Measurements from ENCODE around the gene LRCH1. TPM values are rescaled to one million over a fixed set of nuclear protein-coding genes. Genes with fewer than 3 reads are reported as not detected.
"Not testable (repeated sequence)": the region's sequence is repeated elsewhere in the genome, so short reads cannot be mapped to it uniquely, and the experiment has no call there.

LRCH1 gene, protein sequence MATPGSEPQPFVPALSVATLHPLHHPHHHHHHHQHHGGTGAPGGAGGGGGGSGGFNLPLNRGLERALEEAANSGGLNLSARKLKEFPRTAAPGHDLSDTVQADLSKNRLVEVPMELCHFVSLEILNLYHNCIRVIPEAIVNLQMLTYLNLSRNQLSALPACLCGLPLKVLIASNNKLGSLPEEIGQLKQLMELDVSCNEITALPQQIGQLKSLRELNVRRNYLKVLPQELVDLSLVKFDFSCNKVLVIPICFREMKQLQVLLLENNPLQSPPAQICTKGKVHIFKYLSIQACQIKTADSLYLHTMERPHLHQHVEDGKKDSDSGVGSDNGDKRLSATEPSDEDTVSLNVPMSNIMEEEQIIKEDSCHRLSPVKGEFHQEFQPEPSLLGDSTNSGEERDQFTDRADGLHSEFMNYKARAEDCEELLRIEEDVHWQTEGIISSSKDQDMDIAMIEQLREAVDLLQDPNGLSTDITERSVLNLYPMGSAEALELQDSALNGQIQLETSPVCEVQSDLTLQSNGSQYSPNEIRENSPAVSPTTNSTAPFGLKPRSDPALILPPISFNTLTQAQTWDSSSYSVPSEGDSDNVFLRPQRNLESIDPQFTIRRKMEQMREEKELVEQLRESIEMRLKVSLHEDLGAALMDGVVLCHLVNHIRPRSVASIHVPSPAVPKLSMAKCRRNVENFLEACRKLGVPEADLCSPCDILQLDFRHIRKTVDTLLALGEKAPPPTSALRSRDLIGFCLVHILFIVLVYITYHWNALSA
- polyA plus RNA-seq (ENCODE audit: insufficient read length): 20.7 TPM

DNA sequence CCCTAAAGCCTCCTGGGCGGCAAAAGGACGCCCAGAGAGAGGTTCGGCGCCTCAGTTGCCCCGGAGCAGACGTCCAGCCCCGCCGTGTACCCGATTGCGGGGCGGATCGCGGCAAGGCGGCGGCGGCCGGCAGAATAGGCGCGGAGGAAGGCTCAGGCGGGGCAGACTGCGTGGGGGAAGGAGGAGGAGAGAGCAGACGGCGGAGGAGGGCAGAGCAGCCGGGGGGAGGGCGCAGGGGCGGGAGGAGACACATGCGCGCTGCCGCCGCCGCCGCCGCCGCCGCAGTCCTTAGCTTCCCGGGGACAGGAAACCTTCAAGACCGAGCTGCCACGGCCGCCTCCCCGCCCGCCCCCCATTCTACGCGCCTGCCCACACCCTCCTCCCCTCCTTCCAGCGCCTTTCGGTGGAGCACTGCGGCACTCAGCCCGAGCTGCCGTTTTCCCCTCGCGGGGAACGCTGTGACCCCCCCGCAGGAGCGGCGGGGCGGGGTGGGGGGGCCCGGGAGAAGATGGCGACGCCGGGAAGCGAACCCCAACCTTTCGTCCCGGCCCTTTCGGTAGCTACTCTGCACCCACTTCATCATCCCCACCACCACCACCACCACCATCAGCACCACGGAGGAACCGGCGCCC lies at the start of gene LRCH1:
Gene LRCH1 (plus strand): TSS at position 282 of the 632 bp plus-strand sequence. CDS start 227 bp downstream, at position 509.
- DNase-seq: peak; percentile 87

DNA sequence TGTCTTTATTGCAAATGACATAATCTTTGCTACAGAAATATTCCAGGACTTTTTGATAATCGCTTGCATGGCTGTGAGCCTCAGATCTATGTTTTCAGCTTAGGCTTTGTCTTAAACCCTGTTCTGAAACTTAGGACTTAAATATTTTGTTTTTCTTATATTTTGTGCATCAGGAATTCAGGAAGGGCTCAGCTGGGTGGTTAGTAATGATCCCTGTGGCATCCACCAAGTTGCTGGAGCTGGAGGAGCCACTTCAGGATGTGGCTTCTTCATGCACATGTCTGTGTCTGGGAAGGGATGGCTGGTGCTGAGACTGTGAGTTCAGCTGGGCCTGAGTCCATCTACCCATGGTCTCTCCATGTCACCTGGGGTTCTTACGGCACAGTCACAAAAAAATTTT lies 48.9 kb upstream of the LRCH1 start:
- DNase-seq: no peak

DNA sequence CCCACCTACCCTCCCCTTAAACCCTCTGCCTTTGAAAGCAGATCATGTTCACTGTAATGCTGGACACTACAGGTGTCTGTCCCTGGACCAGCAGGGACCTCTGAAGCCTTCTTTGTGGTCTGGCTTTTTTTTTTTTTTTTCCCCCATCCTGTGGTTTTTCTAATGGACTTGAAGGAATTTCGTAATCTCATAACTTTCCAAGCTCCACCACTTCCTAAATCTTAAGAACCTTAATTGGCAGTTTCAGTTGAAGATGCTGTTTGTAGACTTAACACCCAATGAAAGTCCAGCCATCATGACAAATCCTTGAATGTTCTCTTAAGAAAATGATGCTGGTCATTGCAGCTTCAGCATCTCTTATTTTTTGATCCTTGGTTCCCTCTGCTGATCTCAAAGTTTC lies 45.0 kb upstream of the LRCH1 start:
- DNase-seq: no peak

DNA sequence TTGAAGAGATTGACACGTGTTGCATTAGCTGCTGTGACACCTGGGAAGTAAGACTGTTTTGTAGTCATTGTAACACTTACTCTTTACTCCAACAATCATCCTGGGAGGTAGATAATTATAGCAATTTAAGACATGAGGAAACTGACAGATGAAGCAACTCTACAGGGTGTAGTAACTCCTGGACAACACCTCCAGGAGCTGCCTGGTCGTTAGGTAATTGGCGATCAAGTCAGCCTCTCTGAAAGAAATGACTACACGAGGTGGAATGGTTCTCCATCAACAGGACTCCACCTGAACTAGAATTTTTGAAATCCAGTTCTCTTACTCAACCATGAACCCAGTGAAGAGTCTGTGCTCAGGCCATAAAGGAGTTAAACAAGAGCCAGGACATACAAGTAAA lies 43.0 kb upstream of the LRCH1 start:
- no peak for DNase-seq

DNA sequence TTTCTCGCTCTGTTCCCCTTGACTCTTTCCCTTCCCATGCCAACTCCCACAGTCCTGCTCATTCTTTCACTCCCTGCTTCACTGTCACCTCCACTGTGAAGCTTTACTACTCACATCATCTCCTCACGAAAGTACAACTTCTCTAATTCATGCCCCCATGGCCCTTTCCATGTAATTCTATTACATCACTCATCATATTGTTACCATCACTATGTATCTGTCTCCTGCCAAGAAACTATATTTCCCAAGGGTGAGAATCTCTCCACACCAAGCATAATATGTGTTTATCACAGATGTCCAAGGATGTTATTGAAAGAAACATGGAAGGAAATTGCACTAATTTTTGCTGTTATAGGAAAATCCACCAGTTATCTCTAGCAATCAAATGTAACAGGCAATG lies 37.2 kb upstream of the LRCH1 start:
- DNase-seq: no peak

DNA sequence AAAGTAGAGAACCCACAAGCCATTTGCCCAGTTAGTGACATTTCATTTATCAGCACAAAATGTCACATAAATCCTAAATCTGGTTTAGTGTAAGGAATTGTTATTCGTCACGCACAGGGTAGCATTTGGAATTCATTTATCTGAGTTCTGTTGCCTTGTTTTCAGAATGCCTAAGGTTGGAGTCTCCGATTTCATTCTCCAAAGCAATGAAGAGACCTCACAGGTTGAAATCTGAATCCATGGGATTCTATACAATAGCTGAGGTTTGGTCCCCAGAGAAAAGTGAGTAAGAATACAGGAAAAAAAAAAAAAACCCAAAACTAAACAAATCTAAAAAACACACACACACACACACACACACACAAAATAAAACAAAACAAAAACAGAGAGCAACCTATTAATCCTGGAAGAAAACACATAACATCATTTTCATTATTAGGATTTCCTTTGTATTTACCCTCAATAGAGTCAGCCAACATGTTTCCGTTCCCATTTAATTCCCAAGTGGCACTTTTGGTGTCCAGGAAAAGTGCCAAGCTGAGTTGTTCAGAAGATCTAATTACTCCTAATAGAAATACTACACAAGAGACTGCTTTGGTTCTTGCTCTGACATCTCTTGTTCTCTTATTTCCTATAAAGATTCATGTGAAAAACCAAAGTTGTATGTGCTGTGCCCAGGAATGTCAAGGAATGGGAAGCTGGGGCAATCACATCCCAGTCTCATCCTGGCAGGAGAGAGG lies 36.2 kb upstream of the LRCH1 start:
- DNase-seq: no peak

DNA sequence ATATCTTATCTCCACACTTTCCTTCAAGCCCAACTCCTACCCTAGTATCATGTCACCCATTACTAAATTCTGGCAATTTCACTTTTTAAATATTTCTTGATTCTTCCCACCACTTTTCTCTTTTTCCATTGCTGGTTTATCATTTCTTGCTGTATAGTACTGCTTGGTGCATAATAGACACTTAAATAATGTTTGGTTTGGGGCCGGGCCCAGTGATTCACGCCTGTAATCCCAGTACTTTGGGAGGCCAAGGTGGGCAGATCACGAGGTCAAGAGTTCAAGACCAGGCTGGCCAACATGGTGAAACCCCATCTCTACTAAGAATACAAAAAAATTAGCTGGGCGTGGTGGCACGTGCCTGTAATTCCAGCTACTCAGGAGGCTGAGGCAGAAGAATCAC lies 35.2 kb upstream of the LRCH1 start:
- DNase-seq: not testable (repeated sequence)

DNA sequence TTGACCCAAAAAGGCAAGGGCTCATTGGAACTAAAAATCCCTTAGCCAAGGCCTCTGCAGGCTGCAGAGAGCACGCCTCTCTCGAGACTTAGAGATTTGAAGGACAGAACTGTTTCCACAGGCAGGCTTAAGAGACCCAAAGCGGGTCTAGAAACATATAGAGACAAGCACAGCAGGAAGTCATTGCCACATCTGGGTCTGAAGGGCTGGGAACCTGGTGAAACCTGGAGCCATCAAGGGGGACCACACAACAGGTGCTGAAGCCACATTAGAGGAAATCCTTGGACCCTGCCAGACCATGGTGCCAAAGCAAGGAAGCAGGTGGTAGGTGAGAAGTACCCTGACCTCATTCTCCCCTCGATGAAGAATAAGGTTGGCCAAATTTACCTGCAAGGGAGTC lies 33.8 kb upstream of the LRCH1 start:
- no peak for DNase-seq

DNA sequence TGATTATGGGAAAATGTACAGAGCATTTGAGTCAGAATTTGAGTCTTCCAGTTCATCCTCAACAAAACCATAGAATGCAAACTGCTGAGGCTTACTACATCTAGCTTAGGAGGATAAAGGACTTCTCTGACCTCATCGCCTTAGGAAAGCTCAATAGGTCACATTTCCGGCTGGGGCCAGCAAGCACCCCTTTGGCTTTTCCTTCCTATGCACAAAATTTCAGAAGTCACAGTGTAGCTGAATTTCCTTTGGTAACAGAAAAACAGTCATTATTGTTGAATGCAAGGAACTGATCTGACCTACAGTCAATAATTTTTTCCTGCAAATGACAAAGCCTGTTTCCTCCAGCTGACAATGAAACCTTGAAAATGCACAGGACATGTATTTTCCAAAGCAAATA lies 32.8 kb upstream of the LRCH1 start:
- DNase-seq: no peak

DNA sequence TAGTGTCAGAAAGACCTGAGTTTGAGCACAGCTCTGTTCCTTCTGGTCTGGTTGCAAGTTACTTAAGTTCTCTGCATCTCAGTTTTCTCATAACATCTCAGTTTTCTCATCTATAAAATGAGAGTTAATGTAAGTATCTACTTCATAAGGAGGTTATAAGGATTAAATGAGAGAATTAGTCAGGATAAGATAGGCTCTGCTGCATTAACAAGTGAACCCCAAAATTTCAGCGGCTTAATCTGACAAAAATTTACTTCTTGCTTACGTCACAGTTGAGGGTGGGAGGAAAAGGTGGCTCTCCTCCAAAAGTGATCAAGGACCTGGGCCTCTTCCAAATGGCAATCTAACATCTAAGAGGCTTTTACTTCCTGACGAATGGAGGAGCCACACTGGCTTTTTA lies 31.5 kb upstream of the LRCH1 start:
- DNase-seq: no peak

DNA sequence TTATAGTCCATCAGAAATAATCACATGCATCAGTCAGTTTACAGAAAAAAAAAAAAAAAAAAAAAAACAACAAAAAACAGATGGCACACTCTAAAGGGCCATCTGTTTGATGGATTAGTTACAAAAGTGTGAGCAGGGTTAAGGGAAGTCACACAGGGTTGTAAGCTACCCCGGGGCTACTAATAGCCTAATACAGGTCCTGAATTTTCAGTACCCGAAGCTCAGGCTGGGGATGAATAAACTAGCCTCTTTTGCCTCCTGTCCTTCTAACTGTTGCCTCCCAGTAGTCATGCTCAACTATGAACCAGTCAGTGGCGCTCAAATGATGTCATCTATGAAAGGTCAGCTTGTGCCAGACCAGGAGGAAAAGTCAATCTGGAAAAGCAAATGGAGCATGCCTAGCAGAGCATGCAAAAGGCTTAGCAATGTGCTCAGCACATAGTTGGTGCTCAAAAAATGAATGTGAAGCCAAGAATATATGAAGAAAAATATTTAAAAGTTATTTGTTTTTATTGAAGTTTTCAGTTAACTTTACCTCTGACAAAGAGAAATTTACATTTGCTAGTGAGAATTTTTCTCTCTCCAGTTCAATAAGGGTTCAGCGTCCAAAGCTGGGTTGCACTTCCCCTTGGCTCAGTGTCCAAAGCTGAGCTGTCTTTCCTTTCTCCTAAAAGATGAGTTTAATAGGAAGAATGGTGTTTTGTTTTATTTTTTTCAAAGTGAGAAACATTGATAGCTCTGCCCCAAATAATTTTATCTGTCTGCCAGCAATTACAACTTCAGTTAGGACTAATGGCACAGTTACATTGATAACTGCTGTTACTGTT lies 30.8 kb upstream of the LRCH1 start:
- DNase-seq: no peak

DNA sequence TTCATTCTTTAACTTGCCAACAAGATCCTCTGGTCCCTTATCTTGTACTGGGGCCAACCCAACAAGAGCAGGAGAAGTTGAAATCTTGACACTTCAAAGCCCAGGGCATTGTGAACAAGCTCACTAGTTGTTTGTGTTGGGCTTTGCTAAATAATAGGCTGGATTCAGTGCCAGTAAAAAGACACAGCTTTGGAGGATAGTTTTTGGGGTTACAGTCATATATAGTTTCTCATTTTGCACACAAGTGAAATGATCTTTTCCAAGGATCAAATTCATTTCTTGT lies 30.3 kb upstream of the LRCH1 start:
- no peak for DNase-seq

DNA sequence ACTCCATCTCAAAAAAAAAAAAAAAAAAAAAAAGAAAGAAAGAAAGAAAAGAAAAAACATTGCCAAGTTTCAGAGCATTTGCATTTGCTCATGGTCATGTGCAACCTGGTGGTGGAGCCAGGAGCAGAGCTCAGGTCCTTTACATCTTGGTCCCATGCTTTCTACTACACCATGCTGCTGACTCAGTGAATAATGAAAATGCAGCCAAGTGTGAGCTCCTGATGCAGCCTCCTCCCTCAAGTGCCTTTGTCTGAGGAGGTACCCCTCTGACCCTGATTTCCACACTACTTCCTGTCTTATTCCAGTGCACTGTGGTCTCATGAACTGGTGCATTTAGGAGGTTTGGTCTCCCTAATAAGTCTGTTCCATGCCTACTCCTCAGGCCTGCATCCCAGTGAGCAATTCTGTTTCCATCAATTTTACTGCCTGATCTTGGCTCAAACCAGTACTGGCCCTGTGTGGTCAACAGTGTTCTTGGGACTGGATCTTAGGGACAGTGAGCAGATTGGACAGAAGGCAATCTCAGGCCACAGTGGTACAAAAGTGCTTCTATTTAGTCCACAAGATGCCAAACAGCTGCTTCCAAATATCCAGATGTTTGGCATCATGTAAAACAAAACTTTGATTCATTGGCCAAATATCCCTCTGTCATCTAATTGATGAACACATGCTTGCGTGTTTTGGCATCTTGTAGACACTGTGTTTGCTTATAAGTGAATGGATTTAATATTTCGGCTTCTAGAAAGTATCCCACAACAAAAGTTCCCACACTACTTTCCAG lies 28.8 kb upstream of the LRCH1 start:
- DNase-seq: no peak

DNA sequence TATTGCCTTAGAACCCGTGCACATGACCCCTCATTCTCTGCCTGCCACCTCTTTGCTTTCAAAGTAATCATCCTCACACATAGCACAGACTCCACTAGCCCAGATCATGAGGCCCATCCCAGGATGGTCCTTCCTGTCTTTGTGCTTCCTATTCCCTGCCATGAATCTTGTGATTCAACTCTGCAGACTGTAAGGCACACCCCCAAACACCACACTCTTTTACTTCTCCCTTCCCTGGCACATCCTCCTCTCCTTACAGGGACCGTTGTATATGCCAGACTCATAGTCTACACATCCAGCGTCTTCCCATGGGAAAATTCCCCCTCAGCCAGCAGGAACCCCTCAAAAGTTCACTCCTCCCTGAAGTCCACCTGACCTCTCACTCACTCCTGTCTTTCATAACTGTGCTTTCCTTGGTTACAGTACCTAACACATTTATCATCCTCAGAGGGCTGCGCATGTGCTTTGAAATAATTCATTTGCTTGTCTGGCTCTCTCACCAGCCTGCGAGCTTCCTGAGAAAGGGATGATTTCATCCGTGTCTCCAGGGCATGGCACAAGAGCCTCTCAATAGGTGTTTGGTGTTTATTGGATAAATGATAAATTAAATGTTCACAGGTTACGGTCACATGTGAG lies 26.8 kb upstream of the LRCH1 start:
- DNase-seq: no peak

DNA sequence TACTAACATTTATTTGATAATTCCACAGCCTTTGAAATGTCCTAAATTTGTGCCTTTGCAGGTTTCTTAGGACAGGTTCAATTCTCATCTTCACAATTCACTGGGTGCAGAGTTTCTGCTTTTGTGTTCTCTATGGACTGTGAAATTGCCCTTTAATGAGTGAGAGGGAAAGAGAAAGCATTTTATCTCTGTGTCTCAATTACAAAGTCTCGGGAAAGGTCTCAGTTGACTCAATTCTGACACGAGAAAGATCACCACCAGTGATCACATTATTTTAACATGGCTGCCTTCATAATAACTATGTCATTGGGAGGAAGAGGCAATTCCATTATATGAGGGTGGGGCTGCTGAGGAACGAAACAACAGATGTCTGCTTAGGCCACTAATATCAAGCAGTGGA lies 26.2 kb upstream of the LRCH1 start:
- no peak for DNase-seq

DNA sequence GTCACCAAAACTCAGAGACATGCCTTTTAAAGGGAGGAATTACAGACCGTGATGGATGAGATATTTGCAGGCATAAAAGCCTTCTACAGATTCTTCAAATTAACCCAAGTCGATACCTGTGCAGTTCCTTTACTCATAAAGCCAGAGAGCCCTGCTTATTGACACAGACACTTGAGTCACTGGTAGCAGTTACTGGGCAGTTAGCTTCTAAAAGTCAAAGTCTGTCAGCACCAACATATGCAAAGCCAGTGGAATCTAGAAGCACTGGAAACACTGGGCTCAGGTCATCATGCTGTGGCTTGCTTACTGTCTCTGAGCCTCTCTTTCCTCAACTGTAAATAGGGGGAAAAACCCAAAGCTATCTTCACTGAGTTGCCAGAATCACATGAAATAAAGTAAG lies 25.7 kb upstream of the LRCH1 start:
- no peak for DNase-seq

DNA sequence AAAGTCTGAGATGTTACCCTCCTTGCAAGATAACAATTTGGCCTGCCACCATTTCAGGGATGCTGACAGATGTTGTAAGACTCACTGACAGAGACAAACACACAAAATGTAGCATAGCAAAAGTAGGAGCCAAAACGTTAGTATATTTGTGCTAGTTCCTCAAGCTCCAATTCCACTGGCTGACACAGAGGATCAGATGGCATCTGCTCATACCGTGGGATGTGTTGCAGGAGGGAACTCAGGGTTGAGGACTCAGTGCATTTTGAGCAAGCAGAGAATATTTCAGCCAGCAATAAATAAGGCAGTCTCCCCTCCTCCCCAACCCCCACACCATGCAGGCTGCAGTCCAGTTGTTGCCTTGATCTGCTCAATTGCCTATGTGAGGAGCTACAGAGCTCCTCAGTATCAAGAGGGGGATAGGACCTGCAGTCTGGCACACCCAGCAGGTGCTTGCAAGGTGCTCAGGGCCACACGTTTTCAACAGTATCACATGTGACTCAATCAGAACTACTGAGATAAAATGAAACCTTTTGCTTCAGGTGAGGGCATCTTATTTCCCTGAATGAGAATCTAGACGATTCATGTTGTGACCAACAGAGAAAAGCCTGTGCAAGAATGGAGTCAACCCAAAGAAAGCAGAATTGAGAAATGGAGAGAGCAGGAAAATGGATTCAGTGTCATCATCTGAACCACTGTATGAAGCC lies 23.6 kb upstream of the LRCH1 start:
- DNase-seq: no peak

DNA sequence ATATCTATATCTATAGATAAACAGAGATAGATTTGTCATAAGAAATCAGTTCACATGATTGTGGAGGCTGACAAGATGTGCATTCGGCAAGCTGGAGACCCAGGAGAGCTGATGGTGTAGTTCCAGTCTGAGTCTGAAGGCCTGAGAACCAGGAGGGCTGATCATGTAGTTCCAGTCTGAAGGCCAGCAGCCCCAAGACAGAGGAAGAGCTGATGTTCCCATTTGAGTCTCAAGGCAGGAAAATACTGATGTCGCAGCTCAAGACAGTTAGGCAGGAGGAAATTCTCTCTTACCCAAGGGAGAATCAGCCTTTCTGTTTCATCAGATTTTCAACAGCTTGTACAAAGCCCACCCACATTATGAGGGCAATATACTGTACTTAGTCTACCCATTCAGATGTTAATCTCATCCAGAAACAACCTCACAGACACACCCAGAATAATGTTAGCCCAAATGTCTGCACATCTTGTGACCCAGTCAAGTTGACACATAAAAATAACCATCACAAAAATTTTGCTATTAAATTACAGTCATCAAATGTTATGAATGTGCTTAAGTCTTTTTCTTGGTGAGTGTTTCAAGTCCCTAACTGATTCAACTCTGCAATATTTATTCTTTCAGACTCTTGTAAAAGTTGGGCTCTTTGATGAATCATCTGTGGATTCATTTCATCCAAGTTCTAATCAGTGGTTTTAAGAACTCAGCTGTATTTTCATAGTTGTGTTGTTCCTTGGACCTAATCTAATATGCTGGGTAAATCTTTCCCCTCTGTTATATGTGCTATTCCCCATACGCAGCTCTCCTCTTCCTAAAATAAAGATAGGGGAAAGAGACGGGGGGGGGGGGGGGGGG lies 22.7 kb upstream of the LRCH1 start:
- DNase-seq: no peak

DNA sequence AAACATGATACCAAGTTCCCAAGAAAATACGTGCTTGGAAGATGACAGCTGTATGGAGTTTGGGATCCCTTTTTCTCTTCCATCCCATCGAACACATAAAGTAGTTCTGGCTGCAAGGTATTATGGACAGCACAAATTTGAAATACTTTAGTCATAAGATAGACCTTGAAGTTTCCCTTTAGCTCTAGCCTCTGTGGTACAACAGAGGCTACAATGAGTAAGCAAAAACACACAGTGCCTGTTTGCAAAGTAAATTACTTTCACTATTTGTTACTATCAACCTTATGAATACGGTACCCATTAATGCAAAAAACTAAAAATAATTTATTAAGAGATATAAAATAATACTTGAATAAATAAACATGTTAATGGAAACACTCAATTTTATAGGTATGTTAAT lies 21.0 kb upstream of the LRCH1 start:
- no peak for DNase-seq
